ENCODE data around the gene MACROD2.

Gene MACROD2

DNA sequence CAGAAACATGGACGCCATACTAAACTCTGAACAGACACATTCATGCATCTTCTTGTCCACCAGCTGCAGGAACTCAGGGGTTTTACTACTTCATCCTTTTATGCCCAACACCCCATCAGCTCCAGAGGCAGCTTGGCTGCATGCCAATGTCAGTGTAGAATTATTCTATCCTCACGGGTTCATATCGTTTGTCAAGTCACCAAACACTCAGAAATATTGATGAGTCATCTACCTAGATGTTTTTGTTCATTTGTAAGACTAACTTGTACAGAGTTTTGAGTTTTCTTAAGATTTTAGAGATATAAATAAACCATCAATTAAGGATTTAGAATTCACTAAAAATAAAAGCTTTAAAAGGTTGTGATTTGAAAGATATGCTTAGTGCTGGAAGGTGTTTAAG lies 932.8 kb downstream of the MACROD2 start:
- no peak for DNase-seq

DNA sequence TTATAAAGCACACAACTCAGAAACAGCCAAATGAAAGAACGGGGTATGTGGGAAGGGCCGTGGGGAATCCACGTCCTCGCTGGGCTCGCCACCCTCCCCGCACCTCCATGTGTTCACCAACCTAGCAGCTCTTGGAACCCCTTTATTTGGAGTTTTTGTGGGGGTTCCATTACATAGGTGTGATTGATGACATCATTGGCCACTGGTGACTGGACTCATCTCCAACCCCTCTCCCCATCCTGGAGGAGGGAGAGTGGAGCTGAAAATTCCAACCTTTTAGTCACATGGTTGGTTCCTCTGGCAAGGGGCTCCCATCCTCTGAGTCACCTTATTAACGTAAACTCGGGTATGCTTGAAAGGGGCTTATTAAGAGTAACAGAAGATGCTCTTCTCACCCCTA lies 934.1 kb downstream of the MACROD2 start:
- DNase-seq = no peak

DNA sequence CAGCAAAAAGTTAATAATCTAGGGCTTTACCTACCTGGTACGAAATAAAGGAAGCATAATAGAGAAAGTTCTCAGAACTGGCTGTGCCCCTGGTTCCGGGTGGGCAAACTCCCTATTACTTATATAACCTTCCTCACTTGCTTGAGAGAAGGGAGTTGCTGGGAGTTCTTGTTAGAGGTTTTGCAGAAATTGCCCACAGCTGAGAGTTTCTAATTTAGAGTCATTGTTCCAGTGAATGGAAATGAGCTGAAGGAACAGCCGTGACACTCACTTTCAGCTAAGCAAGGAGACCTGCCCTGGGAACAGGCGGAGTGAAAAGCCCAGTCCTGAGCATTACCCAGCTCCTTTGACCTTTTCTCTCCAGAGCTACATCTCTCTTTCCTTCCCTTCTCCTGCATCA lies 936.7 kb downstream of the MACROD2 start:
- DNase-seq = no peak

DNA sequence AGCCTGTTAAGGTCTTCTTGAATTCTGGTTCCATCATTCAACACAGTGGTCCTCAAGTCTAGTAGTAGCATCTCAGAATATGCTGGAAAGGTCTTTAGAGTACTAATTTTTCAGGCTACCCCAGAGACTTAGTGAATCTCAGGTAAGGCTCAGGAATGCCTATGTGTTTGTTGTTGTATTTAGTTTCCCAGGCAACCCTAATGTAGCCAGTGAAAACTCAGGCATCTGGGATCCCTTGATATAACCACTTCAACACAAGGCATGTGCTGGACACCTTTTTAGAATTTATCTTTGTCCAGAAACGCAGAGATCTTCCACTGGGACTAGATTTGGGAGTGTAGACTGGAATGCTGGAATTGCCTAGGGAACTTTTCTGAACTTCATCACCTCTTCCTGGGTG lies 940.0 kb downstream of the MACROD2 start:
- no peak for DNase-seq

DNA sequence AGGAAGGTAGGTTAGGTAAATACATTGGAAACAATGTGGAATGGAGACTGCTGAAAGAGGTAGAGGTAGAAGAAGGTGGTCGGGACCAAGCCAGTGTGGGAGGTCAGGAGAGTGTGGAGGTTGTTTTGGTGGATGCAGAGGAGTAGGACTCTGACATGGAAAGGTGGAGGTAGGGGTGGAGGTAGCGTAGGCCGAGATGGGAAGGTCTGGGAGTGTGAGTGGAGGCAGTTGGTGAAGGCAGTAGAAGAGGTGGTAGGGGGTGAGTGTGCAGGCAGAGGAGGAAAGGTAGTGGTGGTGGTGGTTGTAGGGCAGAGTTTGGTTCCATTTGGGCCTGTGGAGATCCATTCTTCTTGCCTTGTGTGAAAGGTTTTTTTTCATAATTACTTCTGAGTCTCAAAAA lies 941.7 kb downstream of the MACROD2 start:
- DNase-seq = no peak

DNA sequence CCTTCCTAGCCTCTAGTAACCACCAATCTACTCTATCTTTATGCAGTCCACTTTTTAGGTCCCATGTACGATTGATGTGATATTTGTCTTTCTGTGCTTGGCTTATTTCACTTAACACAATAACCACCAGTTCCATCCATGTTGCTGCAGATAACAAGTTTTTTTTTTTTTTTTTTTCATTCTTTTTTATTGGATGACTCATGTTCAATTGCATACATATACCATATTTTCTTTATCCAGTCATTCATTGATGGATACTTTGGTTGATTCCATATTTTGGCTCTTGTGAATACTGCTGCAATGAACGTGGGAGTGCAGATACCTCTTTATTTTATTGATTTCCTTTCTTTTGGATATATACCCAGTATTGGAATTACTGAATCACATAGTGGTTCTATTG lies 942.5 kb downstream of the MACROD2 start:
- no peak for DNase-seq

DNA sequence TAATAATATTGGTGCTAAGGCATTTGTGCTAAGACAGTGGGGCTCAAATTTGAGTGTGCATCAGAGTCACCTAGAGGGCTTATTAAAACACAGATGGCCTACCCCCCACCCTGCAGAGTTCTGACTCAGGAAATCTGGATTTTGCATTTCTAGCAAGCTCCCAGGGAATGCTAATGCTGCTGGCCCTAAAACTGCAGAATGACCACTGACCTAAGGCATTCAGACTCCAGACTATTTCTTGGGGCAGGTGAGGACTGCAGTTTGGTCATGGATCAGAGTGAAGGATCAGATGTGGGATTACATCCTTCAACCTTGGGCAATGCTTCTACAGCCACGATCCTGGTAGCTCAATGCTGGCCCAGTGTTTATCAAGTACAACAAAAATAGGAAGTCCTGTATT lies 952.2 kb downstream of the MACROD2 start:
- no peak for DNase-seq

DNA sequence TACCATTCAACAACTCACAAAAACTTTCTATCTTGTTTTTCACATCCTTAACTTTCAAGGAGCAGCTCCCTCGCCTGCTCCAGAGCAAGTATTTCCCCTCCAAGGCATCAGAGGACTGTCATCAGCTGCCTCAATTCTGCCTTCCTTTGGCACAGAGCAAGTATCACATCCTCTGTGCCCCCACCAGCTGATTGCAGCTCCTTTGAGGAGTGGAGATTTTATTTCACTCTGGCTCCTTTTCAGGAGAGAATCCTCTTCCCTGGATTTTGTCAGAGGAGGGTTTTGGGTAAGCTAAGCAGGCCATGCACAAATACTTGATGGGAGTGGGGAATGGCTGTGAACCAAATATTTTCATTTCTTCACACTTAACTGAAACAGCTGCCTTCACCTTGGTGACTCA lies 952.6 kb downstream of the MACROD2 start:
- DNase-seq = no peak

DNA sequence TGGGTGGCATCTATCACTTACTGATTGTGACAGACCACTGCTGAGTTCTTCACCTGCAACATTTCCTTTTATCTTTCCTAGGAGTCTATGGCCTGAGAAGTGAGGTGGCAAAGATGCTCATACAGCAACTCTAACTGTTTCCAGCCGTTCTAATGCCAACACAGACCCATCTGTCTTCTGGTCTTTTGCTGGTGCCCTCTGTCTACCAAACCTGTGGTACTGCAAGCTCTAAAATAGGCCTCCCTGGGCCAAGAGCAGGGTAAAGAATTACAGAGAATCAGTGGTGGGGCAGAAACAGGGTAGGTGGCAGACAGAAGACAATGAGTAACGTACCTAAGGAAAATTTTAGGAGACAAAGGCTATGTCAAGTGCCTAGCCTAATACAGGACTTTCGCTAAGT lies 953.1 kb downstream of the MACROD2 start:
- no peak for DNase-seq

DNA sequence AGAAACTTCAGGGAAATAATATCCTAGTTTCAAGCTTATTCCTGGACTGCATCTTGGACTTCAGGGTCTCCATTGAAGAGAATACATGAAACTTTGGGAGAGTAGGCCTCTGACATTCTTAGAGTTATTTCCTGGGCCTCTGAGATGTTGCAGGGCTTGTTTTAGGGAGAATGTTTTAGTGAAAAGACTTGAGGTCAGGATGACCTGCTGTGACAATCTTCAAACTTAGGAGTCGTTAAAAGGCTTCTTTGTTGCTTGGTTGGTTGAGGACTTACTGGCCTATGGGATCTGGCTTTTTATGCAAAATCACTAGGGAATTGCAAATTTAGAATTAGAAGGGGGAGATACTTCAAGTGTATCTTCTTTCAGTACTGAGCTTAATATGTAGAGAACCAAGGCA lies 955.3 kb downstream of the MACROD2 start:
- DNase-seq = no peak

DNA sequence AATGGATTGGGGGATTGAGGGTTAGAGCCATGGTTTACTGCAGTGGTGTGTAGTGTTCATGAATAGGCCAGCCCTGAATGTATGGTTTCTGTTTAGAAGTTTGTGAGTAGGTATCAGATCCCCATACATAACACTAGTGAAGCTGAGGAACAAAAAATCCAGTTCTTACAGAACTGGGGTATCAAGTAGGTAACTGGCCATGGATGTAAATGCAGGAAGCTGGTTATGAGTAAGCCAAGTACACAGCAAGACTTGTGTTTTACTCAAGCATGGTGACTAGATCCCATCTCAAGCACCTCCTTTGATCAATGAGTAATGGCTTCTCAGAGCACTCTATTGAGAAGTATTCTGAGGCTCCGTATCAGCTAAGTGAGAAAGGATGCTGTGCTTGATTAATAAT lies 955.8 kb downstream of the MACROD2 start:
- DNase-seq = no peak

DNA sequence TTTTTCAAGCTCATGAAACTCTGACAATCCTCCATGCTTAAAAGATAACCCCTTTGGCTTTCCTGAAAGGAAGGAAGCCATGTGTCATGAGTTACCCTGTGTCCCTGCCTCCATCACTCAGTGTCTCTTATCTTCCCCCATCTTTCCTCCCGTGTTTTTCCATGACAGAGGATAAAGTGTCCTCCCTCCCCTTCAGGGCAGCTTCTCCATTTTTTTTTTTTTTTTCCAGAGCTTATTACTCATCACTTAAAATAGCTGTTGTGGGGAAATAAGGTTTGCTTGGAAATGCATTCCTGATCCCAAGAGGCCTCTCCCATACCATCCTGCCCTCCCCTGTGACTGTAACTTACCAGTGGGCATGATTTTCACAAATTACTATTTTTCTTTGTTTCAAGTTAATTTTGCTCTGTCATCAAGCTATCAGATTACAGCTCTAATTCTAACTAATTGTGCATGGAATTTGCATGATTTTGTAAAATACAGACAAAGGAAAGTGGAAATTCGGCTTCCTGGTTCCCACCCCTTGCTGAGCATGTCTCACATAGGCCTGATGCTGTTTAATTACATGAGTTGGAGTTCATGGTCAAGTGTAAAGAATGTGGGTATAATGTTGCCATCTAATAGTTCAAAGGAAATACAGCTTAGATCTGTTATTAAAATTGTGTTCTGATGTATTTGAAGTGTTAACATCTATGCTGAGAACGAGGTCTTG lies 956.5 kb downstream of the MACROD2 start:
- DNase-seq = no peak

DNA sequence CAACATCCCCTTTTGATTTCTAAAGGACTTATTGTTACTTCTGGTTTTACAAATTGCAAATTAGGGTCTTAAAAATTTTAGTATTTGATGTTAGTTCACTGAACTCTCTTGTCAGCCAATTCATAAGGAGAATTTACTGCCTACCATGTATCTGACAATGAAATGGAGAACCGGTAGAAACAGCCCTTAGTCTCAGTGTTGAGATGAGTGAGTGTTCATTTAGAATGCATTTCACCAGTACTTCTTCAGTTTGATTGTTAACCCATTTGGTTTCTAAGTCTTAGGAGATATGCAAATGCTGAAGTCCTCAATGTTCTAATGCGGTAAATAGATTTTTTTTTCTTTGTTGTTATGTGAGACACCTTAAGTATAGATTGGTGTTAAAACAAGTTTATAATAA lies 958.4 kb downstream of the MACROD2 start:
- DNase-seq = no peak

DNA sequence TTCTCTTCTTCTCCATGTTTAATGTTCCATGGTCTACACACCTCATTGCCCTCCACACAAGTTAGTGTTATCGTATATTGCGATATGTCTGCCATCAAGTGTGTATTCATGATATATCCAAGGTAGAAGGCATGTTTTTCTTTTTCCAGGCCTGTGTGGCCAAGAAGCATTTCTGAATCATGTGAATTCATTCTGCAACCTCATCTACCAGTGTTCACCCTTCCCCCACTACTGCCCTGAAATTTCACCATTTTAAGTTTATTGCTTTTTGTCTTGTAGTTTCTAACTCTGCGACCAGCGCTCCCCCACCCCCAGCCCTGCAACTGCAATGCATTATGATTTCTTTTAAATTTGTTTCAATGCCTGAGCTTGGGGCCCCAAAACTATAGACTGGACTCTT lies 960.1 kb downstream of the MACROD2 start:
- peak in 1 of 5 donors; percentile 12 for DNase-seq

DNA sequence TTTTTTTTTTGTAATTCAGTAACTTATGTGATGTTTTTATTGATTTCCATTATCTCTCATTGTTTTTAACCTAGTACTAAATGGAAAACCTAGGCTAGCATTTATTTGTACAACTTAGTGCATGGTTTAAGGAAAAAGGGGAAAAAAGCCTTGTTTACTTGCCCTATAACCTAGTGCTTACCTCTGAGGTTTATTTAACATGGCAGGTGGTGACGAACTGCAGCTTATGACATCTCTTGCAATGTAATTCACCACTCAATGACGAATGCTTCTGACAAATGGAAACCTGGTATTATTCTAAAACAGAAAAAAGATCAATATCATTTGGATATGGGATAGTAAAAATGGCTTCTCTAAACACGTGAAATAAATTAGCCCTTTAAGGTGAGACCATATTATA lies 960.7 kb downstream of the MACROD2 start:
- no peak for DNase-seq

DNA sequence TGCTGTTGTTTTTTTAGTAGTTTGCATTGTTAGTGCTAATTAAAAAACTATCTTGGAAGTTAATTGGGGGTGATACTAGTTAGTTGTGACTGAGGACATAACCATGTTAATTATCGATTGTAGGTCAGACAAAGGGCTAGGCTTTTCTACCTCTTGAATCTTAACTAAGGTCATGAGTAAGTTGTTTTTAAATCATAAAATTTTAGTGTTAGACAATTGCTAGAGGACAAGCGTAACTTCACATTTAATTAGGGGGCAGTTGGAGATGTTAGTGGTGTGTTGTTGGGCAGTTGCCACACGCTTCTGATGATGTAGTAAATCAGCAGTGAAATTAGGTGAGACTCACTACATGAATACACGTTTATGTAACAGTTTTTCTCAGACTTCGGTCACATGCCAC lies 961.2 kb downstream of the MACROD2 start:
- DNase-seq = no peak

DNA sequence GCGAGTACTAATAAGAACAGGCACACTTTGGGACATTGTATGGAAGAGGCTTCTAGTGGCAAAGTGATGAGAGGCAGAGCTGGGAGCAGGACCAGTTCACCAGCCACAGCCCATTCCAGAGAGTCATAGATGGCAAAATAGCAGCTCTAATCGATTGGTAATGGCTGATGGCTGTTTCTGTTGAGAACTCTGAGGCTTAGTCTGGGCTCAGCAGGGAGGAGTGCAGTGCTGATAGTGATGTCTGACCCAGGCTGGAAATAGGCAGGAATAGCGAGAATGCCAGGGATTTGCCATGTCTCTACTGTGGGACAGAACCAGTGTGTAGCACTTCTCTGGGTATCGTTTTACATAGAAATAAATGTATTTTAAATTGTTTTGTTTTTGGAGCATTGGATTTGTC lies 962.1 kb downstream of the MACROD2 start:
- DNase-seq = no peak

DNA sequence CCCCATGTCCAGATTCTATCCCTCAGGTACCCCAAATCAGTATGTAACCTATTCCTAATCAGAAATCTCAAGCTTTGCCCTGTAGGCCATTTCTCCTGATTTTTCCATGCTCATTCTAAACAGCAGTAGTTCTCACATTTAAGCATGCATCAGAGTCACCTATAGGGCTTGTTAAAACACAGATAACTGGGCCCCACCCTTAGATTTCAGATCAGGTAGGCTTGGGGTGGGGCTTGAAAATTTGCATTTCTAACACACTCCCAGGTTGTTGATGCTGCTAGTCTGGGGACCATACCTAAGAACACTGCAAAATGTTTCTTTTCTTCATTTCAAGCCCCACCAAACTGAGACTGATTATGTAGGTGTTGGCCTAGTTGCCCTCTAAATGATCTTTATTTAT lies 963.3 kb downstream of the MACROD2 start:
- DNase-seq = no peak

DNA sequence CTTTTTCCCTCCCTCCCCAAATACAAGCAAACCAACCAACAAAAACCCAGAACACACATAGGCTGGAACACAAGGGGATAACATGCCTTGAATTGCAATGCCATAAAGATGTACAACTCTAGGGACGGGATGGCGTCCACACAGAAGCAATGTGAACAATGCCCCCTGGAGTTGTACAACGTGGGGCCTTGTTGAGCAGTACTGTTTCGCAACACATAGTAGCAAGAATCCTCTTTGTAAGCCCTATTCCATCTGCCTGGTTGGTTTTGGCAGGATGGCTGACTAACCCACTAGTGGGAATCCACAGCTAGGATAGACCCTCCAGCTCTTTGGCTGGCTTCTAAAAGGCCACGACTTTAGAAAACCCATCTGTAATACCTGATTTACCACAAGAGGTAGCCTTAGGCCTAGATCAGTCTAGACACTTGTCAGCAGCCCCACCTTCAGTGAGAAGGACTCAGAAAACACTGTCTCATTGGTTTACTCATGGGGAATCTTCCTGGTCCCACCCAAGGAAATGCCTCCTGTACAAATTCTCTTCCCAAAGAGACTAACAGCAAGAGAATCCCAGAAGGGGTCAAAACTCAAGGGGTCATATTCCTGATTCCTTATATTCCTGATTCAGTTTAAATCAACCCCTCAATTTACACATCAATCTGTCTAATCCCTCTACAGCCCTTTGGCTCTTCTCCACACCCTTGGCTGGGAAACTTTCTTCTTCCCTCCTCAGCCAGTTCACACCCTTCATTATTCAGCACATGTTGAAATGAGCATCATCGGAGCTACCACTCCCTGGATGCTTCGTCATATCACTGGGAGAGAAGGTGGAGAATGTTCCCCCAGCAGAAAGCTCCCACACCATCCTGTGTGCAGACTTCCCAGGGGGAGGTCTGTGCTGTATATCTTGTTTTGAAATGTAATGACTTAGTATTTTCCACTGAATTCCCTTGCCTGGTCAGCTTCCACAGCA lies 964.5 kb downstream of the MACROD2 start:
- DNase-seq = no peak

DNA sequence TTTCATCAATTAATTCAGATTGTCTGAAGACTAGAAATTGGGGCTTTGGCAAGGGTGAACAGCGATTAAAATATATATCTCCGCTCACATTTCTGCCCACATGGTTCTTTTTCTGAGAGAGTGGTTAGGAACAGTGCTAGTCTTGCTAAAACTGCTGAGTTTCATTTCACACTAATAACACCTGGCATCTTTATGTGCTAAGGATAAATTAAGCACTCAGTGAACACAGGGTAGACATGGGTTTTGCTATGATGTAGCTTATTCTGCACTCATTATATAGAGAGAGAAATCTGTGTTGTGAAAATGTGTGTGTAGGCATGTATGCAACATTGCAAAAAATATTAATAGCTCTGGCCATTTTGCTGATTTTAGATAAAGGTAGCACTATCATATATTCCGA lies 965.5 kb downstream of the MACROD2 start:
- DNase-seq = no peak

DNA sequence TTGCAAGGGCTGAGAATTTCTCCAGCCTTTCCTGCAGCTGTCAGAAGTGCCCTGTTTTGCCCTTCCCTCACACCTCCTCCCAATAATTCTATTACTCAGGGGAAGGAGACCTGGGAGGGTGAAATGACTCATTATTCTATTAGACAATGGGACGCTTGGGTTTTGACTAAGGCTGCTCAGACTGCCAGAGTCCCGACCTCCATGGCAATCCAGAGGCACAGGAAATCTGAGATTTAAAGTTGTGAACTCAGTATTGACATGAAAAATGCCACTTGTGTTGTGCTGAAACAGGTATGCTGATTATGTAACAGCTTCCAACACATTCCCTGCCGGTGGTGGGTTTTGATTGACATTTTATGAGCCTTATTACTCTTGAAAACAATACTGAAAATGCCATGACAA lies 967.9 kb downstream of the MACROD2 start:
- no peak for DNase-seq

DNA sequence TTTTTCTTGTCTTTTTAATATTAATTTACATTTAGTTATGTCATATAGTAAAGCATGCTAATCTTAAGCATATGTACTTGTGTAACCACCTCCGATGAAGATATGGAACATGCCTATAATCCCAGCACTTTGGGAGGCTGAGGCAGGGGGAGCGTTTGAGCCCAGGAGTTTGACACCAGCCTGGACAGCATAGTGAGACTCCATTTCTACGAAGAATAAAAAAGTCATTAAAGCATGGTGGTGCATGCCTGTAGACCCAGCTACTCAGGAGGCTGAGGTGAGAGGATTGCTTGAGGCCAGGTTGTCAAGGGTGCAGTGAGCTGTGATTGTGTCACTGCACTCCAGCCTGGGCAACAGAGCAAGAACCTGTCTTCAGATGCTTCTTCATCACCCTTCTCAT lies 970.9 kb downstream of the MACROD2 start:
- no peak for DNase-seq

DNA sequence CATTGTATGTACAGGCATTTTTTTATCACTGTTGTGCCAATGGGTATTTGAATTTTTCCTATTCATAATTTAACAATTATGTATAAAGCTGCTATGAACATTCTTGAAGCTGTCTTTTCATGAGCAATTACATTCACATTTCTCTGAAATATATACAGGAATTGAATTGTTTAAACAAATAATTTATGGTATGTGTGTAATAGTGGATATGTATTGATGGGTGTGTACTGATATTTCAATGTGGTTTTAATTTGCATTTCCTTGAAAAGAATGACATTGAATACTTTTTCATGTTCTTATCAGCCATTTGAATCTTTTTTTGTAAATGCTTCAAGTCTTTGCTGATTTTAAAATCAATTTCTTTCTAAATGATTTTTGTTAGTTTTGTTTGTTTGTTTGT lies 971.5 kb downstream of the MACROD2 start:
- no peak for DNase-seq

DNA sequence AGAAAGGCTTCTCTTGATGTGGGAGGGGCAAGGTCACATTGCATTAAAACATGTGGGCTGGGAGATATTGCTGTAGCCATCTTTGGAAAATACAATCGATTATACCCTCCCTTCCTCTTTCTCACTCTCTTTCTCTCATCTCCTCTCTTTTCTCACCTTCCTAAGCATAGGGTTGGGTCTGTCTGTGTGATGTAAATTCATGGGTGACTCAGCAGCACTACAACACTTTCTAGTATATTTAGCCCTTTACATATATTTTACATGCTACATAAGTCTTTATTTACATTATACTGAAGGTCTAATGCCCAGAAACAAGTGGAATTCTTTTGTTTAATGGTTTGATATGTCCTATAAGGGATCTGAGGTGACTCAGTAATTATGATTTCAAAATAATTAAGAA lies 976.9 kb downstream of the MACROD2 start:
- DNase-seq = no peak

Data from T-helper 1 cell (primary cell).